MM.1S (cell line): ENCODE measurements around the gene NTM.

Experiments used
- DNase-seq: peaks from one replicate; pipeline ENCODE4 v3.0.0-alpha.2; 2015
- H2AFZ ChIP-seq: fragments of 300-600 bp; sonication (generic); 2 replicates; pipeline ENCODE4 v1.6.0; 2016; ENCODE audit warnings: antibody characterized with exemption, low read length
- H3F3A ChIP-seq: fragments of 300-600 bp; sonication (generic); 2 replicates; pipeline ENCODE4 v1.6.1; 2016; ENCODE audit warnings: mild to moderate bottlenecking, antibody characterized with exemption, low read length, moderate library complexity, mixed read lengths; ENCODE audit not compliant: insufficient read depth
- H3K27ac ChIP-seq: fragments of 300-600 bp; sonication (generic); 2 replicates; pipeline ENCODE4 v1.5.1; 2016; ENCODE audit warnings: mild to moderate bottlenecking, low read length
- H3K27me3 ChIP-seq: fragments of 300-600 bp; sonication (generic); replicated peaks from 2 replicates; pipeline ENCODE4 v1.6.0; 2016; ENCODE audit warnings: low read length; ENCODE audit not compliant: insufficient read depth
- H3K36me3 ChIP-seq: fragments of 300-600 bp; sonication (generic); replicated peaks from 2 replicates; pipeline ENCODE4 v1.6.1; 2016; ENCODE audit warnings: mild to moderate bottlenecking, low read length, mixed read lengths; ENCODE audit not compliant: insufficient read depth
- H3K4me1 ChIP-seq: fragments of 300-600 bp; sonication (generic); 2 replicates; pipeline ENCODE4 v1.6.1; 2016; ENCODE audit warnings: low read length, mixed read lengths
- H3K4me2 ChIP-seq: fragments of 300-600 bp; sonication (generic); 2 replicates; pipeline ENCODE4 v1.6.0; 2016; ENCODE audit warnings: low read depth, low read length
- H3K4me3 ChIP-seq: fragments of 300-600 bp; sonication (generic); 2 replicates; pipeline ENCODE4 v1.5.1; 2016; ENCODE audit warnings: low read length, mixed read lengths
- H3K79me2 ChIP-seq: fragments of 300-600 bp; sonication (generic); 2 replicates; pipeline ENCODE4 v1.6.1; 2016; ENCODE audit warnings: mixed run types, low read length, mixed read lengths
- H3K9ac ChIP-seq: fragments of 300-600 bp; sonication (generic); 2 replicates; pipeline ENCODE4 v1.6.1; 2016; ENCODE audit warnings: low read length, mixed read lengths
- H3K9me2 ChIP-seq: fragments of 300-600 bp; sonication (generic); replicated peaks from 2 replicates; pipeline ENCODE4 v1.6.1; 2016; ENCODE audit warnings: mild to moderate bottlenecking, low read length, mixed read lengths; ENCODE audit not compliant: insufficient read depth
- H3K9me3 ChIP-seq: fragments of 300-600 bp; sonication (generic); replicated peaks from 2 replicates; pipeline ENCODE4 v1.6.1; 2016; ENCODE audit warnings: mild to moderate bottlenecking, low read length, mixed read lengths; ENCODE audit not compliant: insufficient read depth
- H4K20me1 ChIP-seq: fragments of 300-600 bp; sonication (generic); 2 replicates; pipeline ENCODE4 v1.6.1; 2016; ENCODE audit warnings: mild to moderate bottlenecking, low read length, moderate library complexity, mixed read lengths; ENCODE audit not compliant: insufficient read depth
- EZH2 ChIP-seq: fragments of 300-600 bp; sonication (generic); optimal IDR thresholded peaks from 2 replicates; pipeline ENCODE3; 2017; ENCODE audit warnings: low read depth, mild to moderate bottlenecking, antibody characterized with exemption, low read length, mixed read lengths
- EZH2phosphoT487 ChIP-seq: fragments of 300-600 bp; sonication (generic); IDR thresholded peaks from 2 replicates; pipeline ENCODE4 v1.6.1; 2018; ENCODE audit warnings: antibody characterized with exemption, low read length
- TF ChIP-seq, protein P1 (sequence below): fragments of 300-600 bp; sonication (generic); IDR thresholded peaks from 2 replicates; pipeline ENCODE4 v1.5.1; 2016; ENCODE audit warnings: antibody characterized with exemption, low read length, mixed read lengths

NTM gene

DNA sequence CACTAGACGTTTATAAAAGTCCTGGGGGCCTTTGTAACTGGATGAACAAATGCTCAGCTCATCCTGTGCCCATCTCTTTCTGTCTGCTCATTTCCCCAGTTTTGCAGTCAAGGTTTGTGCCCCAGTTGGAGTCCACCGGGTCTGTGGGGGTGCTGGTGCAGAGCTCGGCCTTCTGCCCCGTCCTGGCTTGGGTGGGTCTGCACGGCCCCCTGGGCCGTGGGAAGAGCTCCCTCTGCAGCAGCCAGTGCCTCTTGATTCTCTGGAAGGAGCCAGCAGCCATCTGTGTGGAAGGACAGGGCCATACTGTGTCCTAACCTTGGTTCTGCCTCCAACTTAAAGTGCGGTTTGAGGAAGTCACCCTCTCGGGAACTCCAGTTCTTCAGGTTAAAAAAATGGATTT, 140.2 kb downstream of the NTM start:
- no peaks in the 10 kb centered on the region for H3K9me3 ChIP-seq
- H3K27ac ChIP-seq, result no peak overlapping the region
- DNase-seq, result no peak
- no peaks in the 10 kb centered on the region for H3K36me3 ChIP-seq
- no peak overlapping the region for H2AFZ ChIP-seq
- no peaks in the 10 kb centered on the region for H4K20me1 ChIP-seq
- H3K9ac ChIP-seq, result no peak overlapping the region
- no peaks in the 10 kb centered on the region for H3K9me2 ChIP-seq
- no peaks in the 10 kb centered on the region; the same call in 1 of the 2 replicates for H3F3A ChIP-seq
- peaks cover 10% of the 10 kb centered on the region for H3K4me1 ChIP-seq
- no peaks in the 10 kb centered on the region for H3K79me2 ChIP-seq
- TF ChIP-seq EZH2phosphoT487, result no peak
- no peak for TF ChIP-seq EZH2
- TF ChIP-seq, protein P1, sequence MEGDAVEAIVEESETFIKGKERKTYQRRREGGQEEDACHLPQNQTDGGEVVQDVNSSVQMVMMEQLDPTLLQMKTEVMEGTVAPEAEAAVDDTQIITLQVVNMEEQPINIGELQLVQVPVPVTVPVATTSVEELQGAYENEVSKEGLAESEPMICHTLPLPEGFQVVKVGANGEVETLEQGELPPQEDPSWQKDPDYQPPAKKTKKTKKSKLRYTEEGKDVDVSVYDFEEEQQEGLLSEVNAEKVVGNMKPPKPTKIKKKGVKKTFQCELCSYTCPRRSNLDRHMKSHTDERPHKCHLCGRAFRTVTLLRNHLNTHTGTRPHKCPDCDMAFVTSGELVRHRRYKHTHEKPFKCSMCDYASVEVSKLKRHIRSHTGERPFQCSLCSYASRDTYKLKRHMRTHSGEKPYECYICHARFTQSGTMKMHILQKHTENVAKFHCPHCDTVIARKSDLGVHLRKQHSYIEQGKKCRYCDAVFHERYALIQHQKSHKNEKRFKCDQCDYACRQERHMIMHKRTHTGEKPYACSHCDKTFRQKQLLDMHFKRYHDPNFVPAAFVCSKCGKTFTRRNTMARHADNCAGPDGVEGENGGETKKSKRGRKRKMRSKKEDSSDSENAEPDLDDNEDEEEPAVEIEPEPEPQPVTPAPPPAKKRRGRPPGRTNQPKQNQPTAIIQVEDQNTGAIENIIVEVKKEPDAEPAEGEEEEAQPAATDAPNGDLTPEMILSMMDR, result no peak
- H3K4me3 ChIP-seq, result no peak overlapping the region
- H3K27me3 ChIP-seq, result no peaks in the 10 kb centered on the region
- no peak overlapping the region for H3K4me2 ChIP-seq

DNA sequence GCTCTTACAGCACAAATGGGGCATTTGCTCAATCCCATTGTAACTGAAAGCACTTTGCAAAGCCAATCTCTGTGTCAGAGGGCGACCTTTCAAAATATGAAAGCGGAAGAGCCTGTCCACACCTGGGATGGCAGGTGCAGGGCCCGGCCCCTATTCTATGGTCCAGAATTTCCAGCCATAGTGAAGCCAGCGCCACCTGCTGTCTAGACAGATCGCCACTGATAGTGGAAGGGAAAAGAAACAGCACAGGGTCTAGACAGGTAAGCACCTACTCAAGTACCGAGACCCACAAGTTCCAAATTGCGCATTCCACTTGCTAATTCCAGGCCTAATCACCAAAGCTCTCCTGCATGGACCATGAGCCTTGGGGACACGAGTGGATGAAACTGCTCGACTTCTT, 141.4 kb downstream of the NTM start:
- TF ChIP-seq, protein P1, result peak; percentile 87
- TF ChIP-seq EZH2phosphoT487 (no peak), EZH2 (no peak)
- peak overlapping the region; percentile 31; the same call in 1 of the 2 replicates for H3K4me3 ChIP-seq
- peak; percentile 88 for DNase-seq
- no peaks in the 10 kb centered on the region for H3K9me2 ChIP-seq
- no peaks in the 10 kb centered on the region for H3K27me3 ChIP-seq
- no peaks in the 10 kb centered on the region for H4K20me1 ChIP-seq
- no peaks in the 10 kb centered on the region for H3K79me2 ChIP-seq
- H3K36me3 ChIP-seq, result no peaks in the 10 kb centered on the region
- no peaks in the 10 kb centered on the region; the same call in 1 of the 2 replicates for H3F3A ChIP-seq
- H3K27ac ChIP-seq, result peak overlapping the region; percentile 49; the same call in 1 of the 2 replicates
- no peak overlapping the region; the same call in 1 of the 2 replicates for H3K9ac ChIP-seq
- peak overlapping the region; percentile 78 for H3K4me2 ChIP-seq
- peaks cover 10% of the 10 kb centered on the region for H3K4me1 ChIP-seq
- no peaks in the 10 kb centered on the region for H3K9me3 ChIP-seq
- peak overlapping the region; percentile 74 for H2AFZ ChIP-seq

DNA sequence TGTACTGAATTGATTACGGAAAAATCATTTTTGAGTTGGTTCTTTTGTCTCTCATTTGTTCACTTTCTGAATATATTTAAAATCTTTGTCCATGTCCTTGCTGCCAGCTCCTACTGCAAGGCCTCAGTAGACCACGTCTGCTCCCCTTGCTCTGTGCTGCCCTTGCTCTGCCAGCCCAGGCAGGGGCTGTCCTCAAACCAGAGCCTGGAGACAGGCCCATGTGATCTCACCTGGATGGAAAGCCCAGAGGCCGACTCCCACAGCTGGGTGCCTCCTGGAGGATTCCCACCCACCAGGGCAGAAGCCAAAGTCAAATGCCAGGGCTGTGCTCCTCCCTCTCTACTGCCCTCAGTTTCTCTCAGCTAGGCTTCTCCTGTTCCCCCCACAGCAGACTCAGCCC, 141.8 kb downstream of the NTM start:
- no peak for DNase-seq
- no peaks in the 10 kb centered on the region for H3K36me3 ChIP-seq
- H3K27ac ChIP-seq, result no peak overlapping the region
- no peaks in the 10 kb centered on the region for H3K79me2 ChIP-seq
- peak overlapping the region; percentile 78 for H3K4me2 ChIP-seq
- H3K9ac ChIP-seq, result no peak overlapping the region
- H3K27me3 ChIP-seq, result no peaks in the 10 kb centered on the region
- no peaks in the 10 kb centered on the region for H4K20me1 ChIP-seq
- H3K9me3 ChIP-seq, result no peaks in the 10 kb centered on the region
- TF ChIP-seq, protein P1, result no peak
- TF ChIP-seq EZH2phosphoT487 (no peak), EZH2 (no peak)
- H3K4me3 ChIP-seq, result no peak overlapping the region
- no peaks in the 10 kb centered on the region for H3K9me2 ChIP-seq
- H3F3A ChIP-seq, result no peaks in the 10 kb centered on the region; the same call in 1 of the 2 replicates
- H3K4me1 ChIP-seq, result peaks cover 10% of the 10 kb centered on the region
- peak overlapping the region; percentile 74; the same call in 1 of the 2 replicates for H2AFZ ChIP-seq
